ENCODE results near the gene HBB.

Gene HBB

DNA sequence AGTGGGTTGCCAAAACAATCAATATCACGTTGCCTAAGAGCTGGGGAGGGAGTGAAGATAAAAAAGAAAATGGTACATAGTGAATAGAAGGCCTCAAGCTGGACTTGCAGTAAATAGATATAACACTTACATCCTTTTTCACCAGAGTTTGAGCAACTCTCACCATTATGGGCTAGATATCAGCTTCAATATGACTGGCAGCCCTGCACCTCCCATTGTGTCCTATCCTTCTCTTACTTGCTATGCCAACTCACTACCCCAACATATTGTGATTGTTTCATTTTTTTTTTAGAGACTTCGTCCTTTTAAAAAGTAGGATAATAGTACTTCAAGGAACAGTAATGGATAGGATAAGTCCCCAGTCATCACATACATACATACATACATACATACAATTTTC lies 15.3 kb upstream of the HBB start:
- TF ChIP-seq, protein P1, sequence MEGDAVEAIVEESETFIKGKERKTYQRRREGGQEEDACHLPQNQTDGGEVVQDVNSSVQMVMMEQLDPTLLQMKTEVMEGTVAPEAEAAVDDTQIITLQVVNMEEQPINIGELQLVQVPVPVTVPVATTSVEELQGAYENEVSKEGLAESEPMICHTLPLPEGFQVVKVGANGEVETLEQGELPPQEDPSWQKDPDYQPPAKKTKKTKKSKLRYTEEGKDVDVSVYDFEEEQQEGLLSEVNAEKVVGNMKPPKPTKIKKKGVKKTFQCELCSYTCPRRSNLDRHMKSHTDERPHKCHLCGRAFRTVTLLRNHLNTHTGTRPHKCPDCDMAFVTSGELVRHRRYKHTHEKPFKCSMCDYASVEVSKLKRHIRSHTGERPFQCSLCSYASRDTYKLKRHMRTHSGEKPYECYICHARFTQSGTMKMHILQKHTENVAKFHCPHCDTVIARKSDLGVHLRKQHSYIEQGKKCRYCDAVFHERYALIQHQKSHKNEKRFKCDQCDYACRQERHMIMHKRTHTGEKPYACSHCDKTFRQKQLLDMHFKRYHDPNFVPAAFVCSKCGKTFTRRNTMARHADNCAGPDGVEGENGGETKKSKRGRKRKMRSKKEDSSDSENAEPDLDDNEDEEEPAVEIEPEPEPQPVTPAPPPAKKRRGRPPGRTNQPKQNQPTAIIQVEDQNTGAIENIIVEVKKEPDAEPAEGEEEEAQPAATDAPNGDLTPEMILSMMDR (IDR thresholded peaks at IDR 0.05) = no peak
- Histone ChIP-seq H3K4me1 (ENCODE audit: control insufficient read depth in 1 of 2, insufficient read depth in 1 of 2, low read depth in 1 of 2, low read length in 1 of 2) (no peaks in the 10 kb centered on the region), H3K27me3 (no peaks in the 10 kb centered on the region), H3K9me3 (no peaks in the 10 kb centered on the region), H3K36me3 (no peaks in the 10 kb centered on the region), H3K4me3 (ENCODE audit: low read depth in 1 of 2, low read length in 1 of 2) (no peak overlapping the region), H3K27ac (no peak overlapping the region)

DNA sequence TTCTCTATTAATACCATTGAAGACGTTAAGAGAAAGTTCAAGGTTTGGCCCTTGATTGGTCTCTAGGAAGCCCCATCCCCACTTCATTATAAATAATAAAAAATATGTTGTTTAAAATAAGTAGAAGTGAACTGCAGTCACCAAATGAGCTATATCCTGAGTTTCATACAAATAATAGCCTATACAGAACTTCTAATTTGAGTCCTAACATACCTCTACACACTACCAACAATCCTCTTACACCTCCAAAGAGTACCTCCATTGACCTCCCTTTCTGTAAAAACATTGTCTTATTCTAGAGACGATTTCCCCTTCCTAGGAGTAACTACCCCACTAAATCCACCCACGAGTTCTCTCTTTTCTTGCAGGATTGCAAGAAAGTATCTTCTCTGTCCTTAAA lies 14.6 kb upstream of the HBB start:
- TF ChIP-seq, protein P1 (IDR thresholded peaks at IDR 0.05) = no peak
- Histone ChIP-seq H3K36me3 (no peaks in the 10 kb centered on the region), H3K4me3 (ENCODE audit: low read depth in 1 of 2, low read length in 1 of 2) (no peak overlapping the region), H3K27me3 (no peaks in the 10 kb centered on the region), H3K9me3 (no peaks in the 10 kb centered on the region), H3K4me1 (ENCODE audit: control insufficient read depth in 1 of 2, insufficient read depth in 1 of 2, low read depth in 1 of 2, low read length in 1 of 2) (no peaks in the 10 kb centered on the region), H3K27ac (no peak overlapping the region)

DNA sequence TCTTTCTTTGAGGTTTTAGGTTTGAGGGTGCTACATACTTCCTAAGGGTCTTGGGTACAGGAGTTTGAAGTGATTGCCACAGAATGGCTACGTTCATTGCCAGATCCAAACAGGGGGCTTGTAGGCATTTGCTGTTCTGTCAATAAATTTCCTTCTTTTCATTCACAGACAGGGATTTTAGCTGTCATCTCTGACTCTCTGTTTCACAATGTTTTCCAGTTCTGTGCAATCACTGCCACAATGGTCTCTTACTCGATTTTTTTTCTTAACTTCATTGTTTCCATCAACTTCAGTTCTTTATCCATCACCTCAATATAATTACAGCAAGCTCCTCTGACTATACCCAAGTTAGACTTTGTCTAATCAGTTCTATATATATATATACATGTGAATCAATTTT lies 13.6 kb upstream of the HBB start:
- H3K9me3 ChIP-seq = no peaks in the 10 kb centered on the region
- H3K4me3 ChIP-seq (ENCODE audit: low read depth in 1 of 2, low read length in 1 of 2) = no peak overlapping the region
- no peaks in the 10 kb centered on the region for H3K4me1 ChIP-seq (ENCODE audit: control insufficient read depth in 1 of 2, insufficient read depth in 1 of 2, low read depth in 1 of 2, low read length in 1 of 2)
- H3K27me3 ChIP-seq = no peaks in the 10 kb centered on the region
- TF ChIP-seq, protein P1 (IDR thresholded peaks at IDR 0.05) = no peak
- no peaks in the 10 kb centered on the region for H3K36me3 ChIP-seq
- H3K27ac ChIP-seq = no peak overlapping the region

DNA sequence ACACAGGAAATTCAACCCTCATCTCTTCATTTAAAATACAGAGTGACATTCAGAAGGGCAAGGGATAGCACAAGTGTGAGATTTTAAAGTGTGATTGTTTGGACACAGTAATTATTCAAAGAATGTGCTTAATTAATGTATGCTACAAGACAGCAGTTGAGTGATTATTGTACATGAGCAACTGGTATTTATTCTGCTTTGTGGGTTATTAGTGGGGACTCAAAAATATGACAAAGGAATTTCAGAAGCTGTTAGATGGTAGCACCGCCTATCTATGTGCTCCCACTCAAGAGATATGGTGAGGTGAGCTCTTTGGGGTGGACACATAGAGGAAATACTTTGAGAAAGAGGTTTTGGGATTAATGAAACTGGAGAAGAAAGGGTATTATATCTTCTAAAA lies 13.2 kb upstream of the HBB start:
- Histone ChIP-seq H3K9me3 (no peaks in the 10 kb centered on the region), H3K4me1 (ENCODE audit: control insufficient read depth in 1 of 2, insufficient read depth in 1 of 2, low read depth in 1 of 2, low read length in 1 of 2) (no peaks in the 10 kb centered on the region), H3K27me3 (no peaks in the 10 kb centered on the region), H3K36me3 (no peaks in the 10 kb centered on the region), H3K4me3 (ENCODE audit: low read depth in 1 of 2, low read length in 1 of 2) (no peak overlapping the region), H3K27ac (no peak overlapping the region)
- TF ChIP-seq, protein P1 (IDR thresholded peaks at IDR 0.05) = no peak

DNA sequence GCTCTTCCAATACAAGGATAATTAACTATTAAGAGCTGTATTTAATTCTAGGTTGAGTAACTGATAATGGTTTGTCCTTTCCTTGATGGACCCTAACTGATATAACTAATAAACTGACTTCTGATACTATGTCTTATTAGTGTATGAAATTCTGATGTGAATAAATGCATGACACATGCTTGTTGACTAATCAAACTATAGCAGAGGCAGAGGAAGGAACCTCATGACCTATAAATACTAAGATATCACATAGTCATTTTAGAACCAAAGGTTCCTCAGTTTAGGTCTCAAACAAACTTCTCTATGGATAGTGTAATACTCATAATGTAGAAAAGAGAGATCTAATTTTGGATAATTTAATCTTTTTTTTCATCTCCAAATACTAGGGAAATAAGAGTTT lies 12.2 kb upstream of the HBB start:
- no peaks in the 10 kb centered on the region for H3K27me3 ChIP-seq
- H3K36me3 ChIP-seq = no peaks in the 10 kb centered on the region
- H3K9me3 ChIP-seq = no peaks in the 10 kb centered on the region
- TF ChIP-seq, protein P1 (IDR thresholded peaks at IDR 0.05) = no peak
- no peak overlapping the region for H3K27ac ChIP-seq
- no peak overlapping the region for H3K4me3 ChIP-seq (ENCODE audit: low read depth in 1 of 2, low read length in 1 of 2)
- no peaks in the 10 kb centered on the region for H3K4me1 ChIP-seq (ENCODE audit: control insufficient read depth in 1 of 2, insufficient read depth in 1 of 2, low read depth in 1 of 2, low read length in 1 of 2)

DNA sequence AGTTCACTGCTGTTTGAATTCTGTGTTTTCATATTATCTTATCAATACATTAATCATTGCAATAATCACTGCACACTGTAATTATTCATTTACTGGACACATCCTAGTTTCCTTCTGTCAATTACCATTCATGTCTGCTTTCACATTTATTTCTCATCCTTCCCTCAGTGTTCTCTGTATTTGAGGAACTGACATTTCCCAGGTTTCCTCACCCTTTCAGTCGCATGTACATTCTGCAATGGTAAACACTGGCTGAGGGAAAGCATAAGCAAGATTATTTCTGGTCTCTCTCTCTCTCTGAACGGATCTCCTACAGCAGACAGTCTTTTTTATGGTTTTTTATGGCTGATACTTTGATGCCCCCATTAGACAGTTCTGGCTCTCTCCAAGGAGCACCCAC lies 11.6 kb upstream of the HBB start:
- no peaks in the 10 kb centered on the region for H3K9me3 ChIP-seq

More for the DNA sequence above, 11.6 kb upstream of the HBB start:
- H3K36me3 ChIP-seq = no peaks in the 10 kb centered on the region
- no peaks in the 10 kb centered on the region for H3K27me3 ChIP-seq
- H3K27ac ChIP-seq = no peak overlapping the region
- no peaks in the 10 kb centered on the region for H3K4me1 ChIP-seq (ENCODE audit: control insufficient read depth in 1 of 2, insufficient read depth in 1 of 2, low read depth in 1 of 2, low read length in 1 of 2)
- TF ChIP-seq, protein P1 (IDR thresholded peaks at IDR 0.05) = no peak
- H3K4me3 ChIP-seq (ENCODE audit: low read depth in 1 of 2, low read length in 1 of 2) = no peak overlapping the region
